Activated T-helper 9 cell treated with anti-CD3 and anti-CD28 coated beads, Interleukin-2, amount 50 U/mL, for 16 hours (primary cell): ENCODE data around the gene ME1.

ENCODE experiments used
- DNase-seq: peaks from one replicate; pipeline ENCODE4 v3.0.0-alpha.2; 2020; ENCODE audit warnings: low read depth

Gene ME1

GRCh38 chr6:83190626-83191025 lies 240.2 kb downstream of the ME1 start:
- DNase-seq, result no peak

GRCh38 chr6:83188501-83188900 lies 242.3 kb downstream of the ME1 start:
- DNase-seq, result no peak

GRCh38 chr6:83185096-83185495 lies 245.8 kb downstream of the ME1 start:
- DNase-seq, result no peak

DNA sequence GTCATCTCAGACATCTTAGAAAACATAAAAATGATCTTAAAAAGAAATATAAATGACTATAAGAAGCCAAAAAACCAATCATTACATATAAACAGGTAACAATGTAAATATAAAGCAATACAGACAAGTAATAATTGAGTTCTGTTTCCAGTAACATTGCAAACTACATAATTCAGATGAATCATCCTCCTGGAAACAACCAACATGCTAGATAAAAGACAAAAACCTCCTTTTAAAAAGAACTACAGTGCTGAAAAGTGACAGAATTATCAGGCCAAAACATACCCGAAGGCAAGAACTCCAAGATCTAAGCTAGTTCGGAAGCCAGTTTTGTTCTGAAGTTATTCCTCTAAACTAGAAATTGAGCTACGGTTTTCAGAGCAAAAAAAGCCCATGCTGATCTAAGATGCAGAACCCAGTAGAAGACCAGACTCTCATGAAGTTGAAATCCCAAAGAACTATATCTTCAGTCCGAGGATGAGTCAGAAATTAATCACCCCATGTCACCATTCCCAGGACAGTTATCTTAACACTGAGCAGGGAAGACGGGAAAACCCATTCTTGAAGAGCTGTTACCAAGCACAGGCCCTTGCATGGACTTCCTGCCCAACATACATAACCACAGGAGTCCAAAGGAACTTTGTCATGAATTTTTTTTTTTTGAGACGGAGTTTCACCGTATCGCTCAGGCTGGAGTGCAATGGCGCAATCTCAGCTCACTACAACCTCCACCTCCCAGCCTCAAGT lies 247.6 kb downstream of the ME1 start:
- no peak for DNase-seq

DNA sequence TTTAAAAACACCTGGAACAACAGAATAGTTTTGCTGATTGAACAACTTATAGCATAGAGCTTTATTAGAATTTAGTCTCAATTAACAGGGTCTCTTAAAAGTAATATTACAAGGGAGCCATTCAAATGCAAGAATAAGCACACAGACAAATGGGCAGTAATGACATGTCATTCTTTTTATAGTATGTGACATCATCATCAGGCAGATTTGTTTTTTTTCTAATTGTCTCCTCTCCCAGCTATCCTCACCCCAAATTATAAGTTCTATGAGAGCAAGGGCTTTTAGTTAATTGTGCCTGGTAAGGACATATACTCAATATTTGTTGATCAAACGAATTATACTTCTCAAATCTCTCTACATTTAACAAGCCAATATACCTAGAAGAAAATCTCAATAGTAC lies 248.7 kb downstream of the ME1 start:
- DNase-seq, result no peak

DNA sequence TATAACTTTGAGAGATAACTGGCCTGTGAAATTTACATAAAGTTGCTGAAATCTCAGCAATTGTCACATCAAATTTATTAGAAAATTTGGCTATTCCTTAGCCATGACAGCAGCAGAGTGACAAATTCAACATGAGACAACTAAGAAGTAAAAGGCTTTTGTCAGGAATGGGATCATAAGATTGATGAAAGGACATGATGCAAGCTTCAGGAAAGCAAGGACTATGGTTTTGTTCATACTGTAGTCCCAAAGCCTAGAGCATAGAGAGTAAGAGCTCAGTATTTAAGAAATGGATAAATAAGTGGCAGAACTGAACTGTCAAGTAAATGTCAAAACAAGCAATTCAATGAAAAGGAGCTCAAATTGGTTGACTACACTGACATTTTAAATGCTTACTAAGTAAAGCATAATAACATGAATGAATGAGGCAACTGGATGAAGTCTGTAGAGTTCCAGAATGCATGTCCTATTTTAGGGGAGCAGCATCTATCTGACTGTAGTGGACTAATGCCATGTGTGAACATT lies 250.4 kb downstream of the ME1 start:
- DNase-seq, result no peak

- no peak for DNase-seq
Measured at GRCh38 chr6:83176246-83176645, 254.6 kb downstream of the ME1 start.

DNA sequence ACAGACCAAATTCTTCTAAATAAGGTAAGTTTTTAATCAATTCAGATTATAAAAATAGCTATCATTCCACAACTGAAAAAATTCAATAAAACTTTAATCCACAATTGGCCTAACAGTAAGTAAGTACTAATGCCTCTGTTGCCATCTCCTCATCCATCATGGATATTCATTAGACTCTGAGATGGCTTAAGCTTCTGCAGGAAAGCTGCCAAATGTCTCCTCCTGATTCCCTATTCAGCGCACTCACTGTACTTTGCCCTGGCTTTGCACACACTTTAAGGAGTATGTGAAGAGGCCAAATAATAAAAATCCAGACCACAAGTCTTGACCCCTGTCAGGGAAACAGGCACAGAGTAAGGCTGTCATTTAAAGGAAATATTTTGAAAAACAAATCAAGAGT lies 261.3 kb downstream of the ME1 start:
- no peak for DNase-seq

GRCh38 chr6:83169106-83169505 lies 261.7 kb downstream of the ME1 start:
- DNase-seq, result no peak

DNA sequence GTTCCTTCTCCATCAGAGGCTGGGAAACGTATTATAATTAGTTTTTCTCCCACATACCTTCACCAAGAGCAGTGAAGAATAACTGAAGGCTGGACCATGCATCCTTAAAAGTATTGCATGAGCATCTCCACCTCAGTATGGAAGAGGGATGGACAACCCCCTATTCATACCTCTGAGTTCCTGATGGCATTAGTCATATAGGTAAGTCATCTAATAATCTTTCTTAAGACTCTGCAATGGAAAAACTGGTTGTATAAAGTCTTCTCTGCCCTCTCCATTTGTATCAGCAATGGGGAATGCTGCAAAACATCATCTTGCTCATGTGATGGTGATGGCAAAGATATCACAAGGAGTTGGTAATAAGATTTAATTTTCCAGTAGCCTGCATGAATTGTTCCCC lies 262.3 kb downstream of the ME1 start:
- DNase-seq, result no peak

GRCh38 chr6:83167726-83168278 lies 263.0 kb downstream of the ME1 start:
- no peak for DNase-seq
